Aorta (tissue), 5 donors: ENCODE measurements around the gene UBE2F. TPM values are rescaled to one million over a fixed set of nuclear protein-coding genes. Genes with fewer than 3 reads are reported as not detected.
"Not testable (repeated sequence)": the region's sequence is repeated elsewhere in the genome, so short reads cannot be mapped to it uniquely, and the experiment has no call there.

Experiments used
- ATAC-seq: fragments of 200-7000 bp; cut with Tn5 transposase; one replicate; pipeline ENCODE4 v1.9.1; 2022; ENCODE audit warnings: moderate library complexity; ENCODE audit not compliant: low FRiP score
- DNase-seq, 2 donors: peaks; one replicate each; pipeline ENCODE4 v3.0.0-alpha.2; 2020
- H3K27ac ChIP-seq, 2 donors: one replicate each; pipeline ENCODE4 v1.5.1; 2013; ENCODE audit warnings: low read length in 2 of 2, mild to moderate bottlenecking in 2 of 2, moderate library complexity in 2 of 2, control low read depth in 1 of 2, inconsistent platforms in 1 of 2, low read depth in 1 of 2
- H3K27me3 ChIP-seq, 2 donors: one replicate each; pipeline ENCODE4 v1.6.1; 2013; ENCODE audit warnings: control low read depth in 1 of 2, low read length in 1 of 2, mild to moderate bottlenecking in 1 of 2, moderate library complexity in 1 of 2; ENCODE audit not compliant: insufficient read depth in 2 of 2, control insufficient read depth in 1 of 2
- H3K36me3 ChIP-seq, 2 donors: one replicate each; pipeline ENCODE4 v1.6.1; 2013; ENCODE audit warnings: control low read depth in 1 of 2, low read length in 1 of 2, mild to moderate bottlenecking in 1 of 2; ENCODE audit not compliant: insufficient read depth in 2 of 2, control insufficient read depth in 1 of 2
- H3K4me1 ChIP-seq, 2 donors: one replicate each; pipeline ENCODE4 v1.6.1; 2013; ENCODE audit warnings: low read length in 2 of 2, control low read depth in 1 of 2, mild to moderate bottlenecking in 1 of 2, moderate library complexity in 1 of 2; ENCODE audit not compliant: insufficient read depth in 2 of 2, control insufficient read depth in 1 of 2
- H3K4me3 ChIP-seq, 2 donors: one replicate each; pipeline ENCODE4 v1.5.1; 2013; ENCODE audit warnings: low read length in 2 of 2, control low read depth in 1 of 2, mild to moderate bottlenecking in 1 of 2
- H3K9me3 ChIP-seq: one replicate; pipeline ENCODE4 v1.6.1; 2013; ENCODE audit warnings: mild to moderate bottlenecking, low read length; ENCODE audit not compliant: control insufficient read depth
- WGBS, 2 donors: extraction: QIAGEN DNeasy Blood & Tissue Kit; methylation state at CpG; one replicate each; pipeline ENCODE4 v1.1.7; 2013; 5-methylcytosine and 5-hydroxymethylcytosine counted together
- intact Hi-C, 2 donors: fragments of 100-400 bp; cut with DNase I; formaldehyde crosslinking; loops; one replicate each; pipeline versions ENCODE4 v1.14.2 to v1.15.0; 2022
- polyA plus RNA-seq, 2 donors: library from polyadenylated mRNA; stranded (reverse); fragments of 200-250 nt; gene quantifications; one replicate each; pipeline ENCODE4 v1.2.3, GENCODE V29; 2013
- total RNA-seq, 2 donors: library from RNA; stranded (reverse); fragmentation: NEBNext Ultra II Directional; extraction: Animal tissue kit (Norgen Biotek cat#: 25700); gene quantifications; one replicate each; pipeline ENCODE4 v1.2.1, GENCODE V29; 2021
- donor health status: healthy with polysubstance abuse.
- donor health status: Bipolar disorder and iron deficiency.
- donor health status: DM: no; HTN: no; CAD: no.
- donor health status: DM: no; HTN: no; CAD: no.
- donor health status: DM: yes; HTN: yes; CAD: no.

The UBE2F gene
- total and polyA plus RNA-seq, 4 donors: 40.0 to 53.3 (median 43.6) TPM

DNA sequence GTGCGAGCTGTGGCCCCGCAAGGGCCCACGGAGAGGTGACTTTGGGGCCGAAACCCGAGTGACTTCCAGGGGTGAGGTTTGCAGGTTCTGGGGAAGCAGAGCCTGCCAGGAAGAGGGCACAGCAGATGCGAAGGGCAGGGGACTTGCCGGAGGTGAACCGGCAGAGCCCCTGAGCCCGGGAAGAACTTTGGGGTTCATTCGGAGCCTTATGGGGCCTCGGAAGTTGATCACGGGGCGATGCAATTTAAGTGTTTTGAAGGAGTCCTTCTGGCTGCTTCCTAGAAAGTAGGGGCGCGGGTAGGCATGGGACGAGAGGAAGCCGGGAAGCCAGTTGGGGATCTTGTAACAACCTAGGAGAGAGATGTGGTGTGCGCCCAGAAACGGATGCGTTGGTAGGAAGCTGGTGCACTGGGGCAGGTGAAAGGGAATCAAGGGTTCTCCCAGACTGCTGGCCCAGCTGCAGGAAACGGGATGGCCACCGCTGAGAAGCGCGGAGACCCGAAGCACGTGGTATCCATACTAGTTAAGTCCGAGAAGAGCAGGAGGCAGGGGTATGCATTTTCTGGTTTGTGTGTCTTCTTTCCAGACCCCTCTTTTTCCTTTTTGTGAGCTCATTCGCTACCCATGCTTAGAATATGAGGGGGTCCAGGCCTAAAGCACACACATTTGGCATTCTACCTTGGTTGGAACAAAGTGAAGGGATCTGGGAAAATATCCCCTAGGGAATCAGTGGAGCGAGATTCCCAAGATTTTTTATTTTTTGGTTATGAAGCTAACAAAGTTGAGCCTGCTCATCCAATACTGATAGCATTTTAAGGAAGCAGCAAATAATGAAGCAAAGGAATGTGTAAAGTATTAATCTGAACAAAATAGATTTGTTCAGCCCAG is 94.7 kb downstream of the UBE2F start:
- no peak for DNase-seq
- intact Hi-C loops: loop anchor here (2.0 to 10.0 kb wide), 4 partner anchors 76 to 203 kb away; partner anchors contain the start of genes UBE2F (in 2 of the 2), KLHL30 (in 1 of the 2) and RAMP1 (in 1 of the 2)
- Histone ChIP-seq H3K4me3 (peak overlapping the region; percentile 13 to 44), H3K36me3 (peaks cover 0 to 2% of the 10 kb centered on the region in 2 donors), H3K27me3 (no peaks in the 10 kb centered on the region), H3K9me3 (no peaks in the 10 kb centered on the region), H3K4me1 (no peaks in the 10 kb centered on the region), H3K27ac (peak overlapping the region in 1 of 2 donors; percentile 23)
- WGBS, 2 donors: 1 to 2% methylated on average over 29 of the region's 29 CpGs
- ATAC-seq: peak; percentile 2

DNA sequence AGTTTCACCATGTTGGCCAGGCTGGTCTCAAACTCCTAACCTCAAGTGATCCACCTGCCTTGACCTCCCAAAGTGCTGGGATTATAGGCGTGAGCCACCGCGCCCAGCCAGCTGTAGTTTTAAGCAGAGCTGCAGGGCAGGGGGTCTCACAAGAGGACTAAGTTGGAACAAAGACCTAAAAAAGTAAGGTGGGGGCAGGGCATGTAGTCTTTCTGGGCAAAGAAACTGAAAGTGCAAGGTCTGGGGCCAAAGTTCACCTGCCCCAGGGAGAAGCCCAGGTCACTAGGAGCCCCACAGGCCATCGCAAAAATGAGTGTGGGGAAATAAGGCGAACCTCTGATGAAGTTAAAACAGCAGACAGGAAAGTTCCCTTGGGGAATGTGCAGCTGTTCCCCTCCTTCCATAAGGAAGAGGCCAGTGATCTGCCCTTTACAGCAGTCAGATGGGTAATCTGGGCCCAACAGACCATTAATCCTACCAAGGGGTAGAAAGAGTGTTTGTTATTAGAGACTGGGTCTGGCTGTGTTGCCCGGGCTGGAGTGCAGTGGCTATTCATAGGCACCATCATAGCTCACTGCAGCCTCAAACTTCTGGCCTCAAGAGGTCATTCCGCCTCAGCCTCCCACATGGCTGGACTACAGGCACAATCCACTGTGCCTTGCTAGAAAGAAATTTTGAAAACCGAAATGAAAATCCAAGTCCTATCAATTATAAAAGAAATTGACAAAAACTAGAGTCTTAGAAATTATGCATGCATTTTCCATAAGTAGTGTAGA is 96.8 kb downstream of the UBE2F start:
- H3K36me3 ChIP-seq: peaks cover 0 to 2% of the 10 kb centered on the region in 2 donors
- intact Hi-C loops: loop anchor here (5.0 to 10.0 kb wide), 3 partner anchors 74 to 201 kb away; partner anchors contain the start of genes UBE2F (in 2 of the 2) and KLHL30 (in 1 of the 2)
- H3K4me3 ChIP-seq: no peak overlapping the region
- H3K27me3 ChIP-seq: no peaks in the 10 kb centered on the region
- DNase-seq: no peak
- no peaks in the 10 kb centered on the region for H3K9me3 ChIP-seq
- no peaks in the 10 kb centered on the region for H3K4me1 ChIP-seq
- no peak overlapping the region for H3K27ac ChIP-seq
- 89% methylated on average over 8 of the region's 8 CpGs for WGBS, 2 donors
- ATAC-seq: no peak

DNA sequence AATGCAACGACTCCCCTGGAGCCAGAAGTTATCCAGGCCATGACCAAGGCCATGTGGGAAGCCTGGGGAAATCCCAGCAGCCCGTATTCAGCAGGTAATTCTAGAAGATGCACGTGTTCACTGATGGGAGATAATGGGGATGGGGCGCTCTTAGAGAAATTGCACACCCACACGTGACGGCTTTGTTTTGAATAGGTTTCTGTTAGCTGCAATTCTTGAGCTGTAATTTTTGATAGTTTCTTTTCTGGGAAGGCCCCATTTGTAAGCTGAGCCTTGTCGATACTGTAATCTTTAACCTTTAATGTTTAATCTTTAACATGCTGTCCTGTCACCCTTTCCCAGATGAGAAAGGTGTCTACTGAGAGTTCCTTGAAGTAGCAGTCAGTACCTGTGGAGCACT is 97.6 kb downstream of the UBE2F start:
- WGBS, 2 donors: 88 to 90% methylated on average over 7 of the region's 7 CpGs
- no peak overlapping the region for H3K27ac ChIP-seq
- no peaks in the 10 kb centered on the region for H3K9me3 ChIP-seq
- ATAC-seq: no peak
- intact Hi-C loops: loop anchor here (5.0 to 10.0 kb wide), 3 partner anchors 73 to 200 kb away; partner anchors contain the start of genes UBE2F (in 2 of the 2) and KLHL30 (in 1 of the 2)
- peaks cover 0 to 4% of the 10 kb centered on the region in 2 donors for H3K36me3 ChIP-seq
- H3K27me3 ChIP-seq: no peaks in the 10 kb centered on the region
- no peak overlapping the region for H3K4me3 ChIP-seq
- H3K4me1 ChIP-seq: no peaks in the 10 kb centered on the region
- DNase-seq: no peak

DNA sequence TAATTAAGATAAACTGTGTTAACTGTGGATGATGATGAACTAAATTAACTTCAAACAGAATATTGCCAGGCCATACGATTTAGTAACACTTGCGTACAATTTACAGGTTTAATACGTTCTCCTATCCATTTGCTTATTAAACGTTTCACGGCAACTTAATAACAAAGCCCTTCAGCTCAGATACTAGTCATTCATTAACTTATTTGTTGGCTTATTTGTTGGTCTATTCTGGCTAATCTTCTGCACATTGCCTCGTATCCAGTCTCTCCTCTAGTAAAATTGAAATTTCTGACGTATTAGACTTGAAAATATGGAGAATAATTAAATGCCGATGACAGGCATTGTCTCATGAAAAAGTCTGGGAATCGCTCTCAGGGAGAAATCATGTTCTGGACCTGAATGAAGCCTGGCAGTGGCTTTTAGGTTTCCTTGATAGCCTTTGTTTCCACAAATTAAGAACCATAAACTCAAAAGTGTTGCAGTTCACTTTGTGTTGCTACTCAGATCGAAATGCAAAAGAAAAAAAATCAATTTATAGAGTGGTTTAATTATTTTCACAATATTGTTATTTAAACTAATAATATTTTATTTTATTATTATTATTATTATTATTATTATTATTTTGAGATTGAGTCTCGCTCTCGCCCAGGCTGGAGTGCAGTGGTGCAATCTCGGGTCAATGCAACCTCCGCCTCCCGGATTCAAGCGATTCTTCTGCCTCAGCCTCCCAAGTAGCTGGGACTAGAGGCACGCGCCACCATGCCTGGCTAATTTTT is 98.4 kb downstream of the UBE2F start:
- Histone ChIP-seq H3K4me1 (no peaks in the 10 kb centered on the region), H3K9me3 (no peaks in the 10 kb centered on the region), H3K27ac (no peak overlapping the region), H3K4me3 (no peak overlapping the region), H3K27me3 (no peaks in the 10 kb centered on the region), H3K36me3 (peaks cover 3 to 5% of the 10 kb centered on the region in 2 donors)
- intact Hi-C loops: loop anchor here in 1 of 2 donors (10.0 kb wide), 1 partner anchor 200 kb away; no protein-coding TSS in a partner anchor
- DNase-seq: no peak
- no peak for ATAC-seq
- WGBS, 2 donors: 86% methylated on average over 18 of the region's 18 CpGs

DNA sequence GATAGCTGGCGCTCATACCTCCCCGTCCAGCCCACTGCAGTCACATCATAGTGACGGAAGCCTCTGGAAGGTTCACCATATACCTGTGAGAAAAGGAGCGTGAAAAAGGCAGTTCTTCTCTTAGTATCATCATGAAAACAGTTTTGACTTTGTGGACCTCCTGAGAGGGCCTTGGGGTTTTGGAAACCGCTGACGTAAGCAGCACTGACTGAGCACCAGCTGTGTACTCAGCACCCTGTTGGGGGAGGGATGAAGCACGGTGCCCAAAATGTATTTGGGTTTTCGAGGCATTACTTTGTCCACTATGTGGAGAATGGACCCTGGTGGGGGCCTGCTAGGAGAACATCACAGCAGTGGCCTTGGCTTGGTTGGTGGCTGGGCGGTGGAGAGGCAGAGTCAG is 99.4 kb downstream of the UBE2F start:
- Histone ChIP-seq H3K27me3 (no peaks in the 10 kb centered on the region), H3K27ac (no peak overlapping the region), H3K4me3 (no peak overlapping the region), H3K36me3 (peaks cover 3 to 5% of the 10 kb centered on the region in 2 donors), H3K4me1 (no peaks in the 10 kb centered on the region), H3K9me3 (no peaks in the 10 kb centered on the region)
- no peak for ATAC-seq
- DNase-seq: no peak
- WGBS, 2 donors: 86% methylated on average over 9 of the region's 9 CpGs
- intact Hi-C loops: loop anchor here in 1 of 2 donors (10.0 kb wide), 1 partner anchor 199 kb away; no protein-coding TSS in a partner anchor

DNA sequence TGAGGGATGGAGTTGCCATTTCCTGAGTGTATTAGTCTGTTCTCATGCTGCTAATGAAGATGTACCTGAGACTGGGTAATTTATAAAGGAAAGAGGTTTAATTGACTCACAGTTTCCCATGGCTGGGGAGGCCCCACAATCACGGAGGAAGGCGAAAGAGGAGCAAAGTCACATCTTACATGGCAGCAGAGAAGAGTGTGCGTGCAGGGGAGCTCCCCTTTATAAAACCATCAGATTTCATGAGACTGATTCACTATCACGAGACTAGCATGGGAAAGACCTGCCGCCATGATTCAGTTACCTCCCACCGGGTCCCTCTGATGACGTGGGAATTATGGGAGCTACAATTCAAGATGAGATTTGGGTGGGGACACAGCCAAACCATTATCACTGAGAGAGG is 99.9 kb downstream of the UBE2F start:
- H3K4me3 ChIP-seq, H3K27me3 ChIP-seq, ATAC-seq, H3K4me1 ChIP-seq, H3K36me3 ChIP-seq, H3K9me3 ChIP-seq, H3K27ac ChIP-seq, DNase-seq: not testable (repeated sequence)
- 94 to 96% methylated on average over 7 of the region's 7 CpGs for WGBS, 2 donors
- intact Hi-C loops: loop anchor here in 1 of 2 donors (10.0 kb wide), 1 partner anchor 198 kb away; no protein-coding TSS in a partner anchor

DNA sequence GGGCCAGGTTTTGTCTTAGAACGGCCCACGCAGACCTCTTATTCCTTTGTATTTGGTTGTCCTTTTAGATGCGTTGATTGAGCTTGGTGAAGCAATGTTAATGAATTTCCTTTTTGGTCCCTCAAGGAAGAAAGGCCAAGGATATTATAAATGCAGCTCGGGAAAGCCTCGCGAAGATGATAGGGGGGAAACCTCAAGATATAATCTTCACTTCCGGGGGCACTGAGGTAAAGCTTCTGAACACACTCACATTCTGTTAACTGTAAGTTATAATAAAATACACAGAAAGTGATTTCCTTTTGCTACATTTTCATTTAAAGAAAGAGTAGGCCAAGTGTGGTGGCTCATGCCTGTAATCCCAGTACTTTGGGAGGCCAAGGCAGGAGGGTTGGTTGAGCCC is 101.1 kb downstream of the UBE2F start:
- Histone ChIP-seq H3K4me1 (no peaks in the 10 kb centered on the region), H3K27ac (no peak overlapping the region), H3K27me3 (no peaks in the 10 kb centered on the region), H3K36me3 (peaks cover 3 to 5% of the 10 kb centered on the region in 2 donors), H3K9me3 (no peaks in the 10 kb centered on the region), H3K4me3 (no peak overlapping the region)
- DNase-seq (no peak), ATAC-seq (no peak)
- WGBS, 2 donors: 95 to 100% methylated on average over 7 of the region's 7 CpGs
- intact Hi-C loops: loop anchor here in 1 of 2 donors (10.0 kb wide), 1 partner anchor 197 kb away; no protein-coding TSS in a partner anchor
